Measurements from ENCODE around the gene ITGAX.

ITGAX gene

GRCh38 chr16:31376705-31377104 lies 21.7 kb downstream of the ITGAX start:
- DNase-seq, result no peak

- no peak for DNase-seq
These were observed 22.4 kb downstream of the ITGAX start for GRCh38 chr16:31377210-31377903.

- no peak for DNase-seq
These were observed 25.2 kb downstream of the ITGAX start for GRCh38 chr16:31380201-31380600.

GRCh38 chr16:31382485-31383161 lies 27.6 kb downstream of the ITGAX start:
- peak; percentile 24 for DNase-seq

GRCh38 chr16:31385680-31386079 lies 30.7 kb downstream of the ITGAX start:
- no peak for DNase-seq

- DNase-seq, result no peak
These were observed 31.4 kb downstream of the ITGAX start for GRCh38 chr16:31386157-31386984.

- DNase-seq, result no peak
These were observed 33.6 kb downstream of the ITGAX start for GRCh38 chr16:31388535-31388934.

GRCh38 chr16:31390504-31391041 lies 35.6 kb downstream of the ITGAX start:
- DNase-seq, result no peak

- no peak for DNase-seq
These were observed 38.1 kb downstream of the ITGAX start, which contains the start of gene ITGAD for GRCh38 chr16:31393056-31393455. ITGAD (plus strand) TSS chr16:31393335; CDS start chr16:31393361, 26 bp downstream.

- no peak for DNase-seq
These were observed 40.7 kb downstream of the ITGAX start for GRCh38 chr16:31395647-31396046.

GRCh38 chr16:31397096-31397660 lies 42.2 kb downstream of the ITGAX start:
- no peak for DNase-seq

- no peak for DNase-seq
These were observed 42.7 kb downstream of the ITGAX start for GRCh38 chr16:31397701-31398100.

GRCh38 chr16:31400191-31400590 lies 45.2 kb downstream of the ITGAX start:
- DNase-seq, result no peak

GRCh38 chr16:31401436-31401835 lies 46.5 kb downstream of the ITGAX start:
- DNase-seq, result no peak

GRCh38 chr16:31402687-31403086 lies 47.7 kb downstream of the ITGAX start:
- DNase-seq, result no peak

- DNase-seq, result no peak
These were observed 48.8 kb downstream of the ITGAX start for GRCh38 chr16:31403590-31404352.

GRCh38 chr16:31404353-31405064 lies 49.5 kb downstream of the ITGAX start:
- no peak for DNase-seq

- no peak for DNase-seq
These were observed 52.4 kb downstream of the ITGAX start for GRCh38 chr16:31407406-31407805.

- DNase-seq, result no peak
These were observed 54.5 kb downstream of the ITGAX start for GRCh38 chr16:31409433-31409832.

GRCh38 chr16:31410082-31410481 lies 55.1 kb downstream of the ITGAX start:
- no peak for DNase-seq

GRCh38 chr16:31411024-31411844 lies 56.3 kb downstream of the ITGAX start:
- no peak for DNase-seq

Measured in NCI-H2171 treated with DMSO at 0.1 percent for 48 hours (cell line).